Fibroblast of lung (primary cell): Measurements from ENCODE around the gene POU3F1.

Experiments
- EZH2 ChIP-seq: IDR thresholded peaks from 2 replicates; pipeline ENCODE4 v1.5.1; 2012; ENCODE audit warnings: low read length, control low read depth, mild to moderate bottlenecking; ENCODE audit errors: missing control alignments
- TF ChIP-seq, protein P1 (sequence below), 2 donors: IDR thresholded peaks in 1 of 2; conservative IDR thresholded peaks in 1 of 2; 1 replicate in 1 of 2; 2 replicates in 1 of 2; pipeline ENCODE4 v1.5.1; 2011 to 2012; ENCODE audit warnings: low read length in 2 of 2, control low read depth in 1 of 2, inconsistent platforms in 1 of 2, low read depth in 1 of 2, mild to moderate bottlenecking in 1 of 2

DNA sequence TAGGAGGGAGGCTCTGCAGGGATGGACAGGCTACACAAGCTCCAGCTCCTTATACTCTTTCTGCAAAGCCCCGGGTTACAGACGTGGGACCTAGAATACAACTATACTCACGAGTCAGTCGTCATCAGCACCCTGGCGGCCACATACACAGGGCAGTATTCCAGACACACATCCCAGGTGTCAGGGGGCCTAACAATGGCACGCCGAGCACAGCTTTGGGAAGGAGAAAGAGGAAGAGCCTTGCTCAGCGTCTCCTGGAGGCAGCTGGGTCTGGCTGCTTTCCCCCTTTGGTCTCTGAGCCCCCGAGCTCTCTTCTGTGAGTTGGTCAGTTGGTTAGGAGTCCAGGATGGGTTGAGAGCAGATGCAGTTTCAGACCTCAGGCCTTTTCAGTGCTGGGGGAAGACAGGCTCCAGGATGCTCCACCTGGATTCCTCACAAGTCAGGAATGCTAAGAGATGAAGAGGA lies 4.5 kb upstream of the POU3F1 start:
- TF ChIP-seq, protein P1, sequence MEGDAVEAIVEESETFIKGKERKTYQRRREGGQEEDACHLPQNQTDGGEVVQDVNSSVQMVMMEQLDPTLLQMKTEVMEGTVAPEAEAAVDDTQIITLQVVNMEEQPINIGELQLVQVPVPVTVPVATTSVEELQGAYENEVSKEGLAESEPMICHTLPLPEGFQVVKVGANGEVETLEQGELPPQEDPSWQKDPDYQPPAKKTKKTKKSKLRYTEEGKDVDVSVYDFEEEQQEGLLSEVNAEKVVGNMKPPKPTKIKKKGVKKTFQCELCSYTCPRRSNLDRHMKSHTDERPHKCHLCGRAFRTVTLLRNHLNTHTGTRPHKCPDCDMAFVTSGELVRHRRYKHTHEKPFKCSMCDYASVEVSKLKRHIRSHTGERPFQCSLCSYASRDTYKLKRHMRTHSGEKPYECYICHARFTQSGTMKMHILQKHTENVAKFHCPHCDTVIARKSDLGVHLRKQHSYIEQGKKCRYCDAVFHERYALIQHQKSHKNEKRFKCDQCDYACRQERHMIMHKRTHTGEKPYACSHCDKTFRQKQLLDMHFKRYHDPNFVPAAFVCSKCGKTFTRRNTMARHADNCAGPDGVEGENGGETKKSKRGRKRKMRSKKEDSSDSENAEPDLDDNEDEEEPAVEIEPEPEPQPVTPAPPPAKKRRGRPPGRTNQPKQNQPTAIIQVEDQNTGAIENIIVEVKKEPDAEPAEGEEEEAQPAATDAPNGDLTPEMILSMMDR (conservative IDR thresholded peaks at IDR 0.05 in 1 of 2, IDR thresholded peaks at IDR 0.05 in 1 of 2; ENCODE audit: low read depth in 1 of 2, low read length in 2 of 2): no peak
- TF ChIP-seq EZH2: no peak
